WTC11 (cell line): Measurements from ENCODE around the gene ZNF775.

ENCODE experiments used
- ATF1 ChIP-seq: sonication (generic); formaldehyde crosslinking; IDR thresholded peaks from 2 replicates; pipeline ENCODE4 v1.8.1; 2023; ENCODE audit warnings: mild to moderate bottlenecking, moderate library complexity, missing genetic modification reagents
- FOXK1 ChIP-seq: sonication (generic); formaldehyde crosslinking; IDR thresholded peaks from 2 replicates; pipeline ENCODE4 v1.8.0; 2022; ENCODE audit warnings: mild to moderate bottlenecking, moderate library complexity, missing genetic modification reagents
- GABPB1 ChIP-seq: sonication (generic); formaldehyde crosslinking; IDR thresholded peaks from 2 replicates; pipeline ENCODE4 v1.8.1; 2023; ENCODE audit warnings: mild to moderate bottlenecking, missing genetic modification reagents
- TF ChIP-seq, protein P1 (sequence below): sonication (generic); formaldehyde crosslinking; IDR thresholded peaks from 2 replicates; pipeline ENCODE4 v1.8.1; 2022; ENCODE audit warnings: low read depth, mild to moderate bottlenecking, moderate library complexity, missing genetic modification reagents, borderline replicate concordance
- TF ChIP-seq, protein P2 (sequence below): fragments of 200-600 bp; IDR thresholded peaks from 2 replicates; pipeline ENCODE4 v1.8.0; 2022; ENCODE audit warnings: antibody characterized with exemption
- TF ChIP-seq, protein P3 (sequence below): sonication (generic); formaldehyde crosslinking; IDR thresholded peaks from 2 replicates; pipeline ENCODE4 v1.8.0; 2022; ENCODE audit warnings: mild to moderate bottlenecking, missing genetic modification reagents

DNA sequence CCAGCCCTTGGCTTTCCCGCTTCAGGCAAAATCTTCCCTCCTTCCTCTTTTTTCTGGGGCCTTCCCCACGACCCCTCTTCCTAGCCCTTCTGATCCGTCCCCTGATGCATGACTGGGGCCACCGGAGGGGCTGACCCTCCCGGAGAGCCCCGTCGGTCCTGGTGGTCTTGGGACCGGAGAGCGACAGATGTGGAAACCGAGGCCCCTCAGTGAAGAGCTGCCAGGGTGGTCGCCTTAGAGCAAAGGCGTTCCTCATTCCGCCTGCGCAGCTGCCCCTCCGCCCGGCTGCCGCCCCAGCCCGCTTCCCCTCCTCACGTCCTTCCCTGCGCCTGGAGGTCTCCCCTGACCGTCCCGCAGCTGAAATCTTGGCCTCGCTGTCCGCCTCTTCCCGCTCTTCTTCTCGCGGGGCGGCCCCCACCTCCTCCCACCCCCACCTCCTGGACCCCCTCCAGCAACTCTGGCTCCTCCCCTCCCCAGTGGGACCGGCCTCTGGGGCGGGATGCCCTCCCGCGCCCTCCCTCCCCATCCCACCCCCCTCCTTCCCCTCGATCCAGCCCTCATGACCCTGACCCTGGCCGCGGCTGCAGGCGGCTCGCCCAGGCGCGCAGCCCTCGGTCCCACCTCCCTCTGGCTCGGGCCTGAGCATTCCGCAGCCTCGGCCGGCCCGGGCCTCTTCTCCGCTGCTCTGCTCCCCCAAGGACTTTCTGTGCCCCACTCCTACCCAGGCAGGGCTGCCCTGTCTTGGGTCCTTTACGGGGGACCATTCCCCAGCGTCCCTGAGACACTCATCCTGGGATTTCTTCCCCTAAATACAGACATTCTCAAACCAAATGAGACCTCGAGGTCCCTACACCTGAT lies 37.6 kb upstream of the ZNF775 start, which contains the start of gene RARRES2:
- TF ChIP-seq, protein P1, sequence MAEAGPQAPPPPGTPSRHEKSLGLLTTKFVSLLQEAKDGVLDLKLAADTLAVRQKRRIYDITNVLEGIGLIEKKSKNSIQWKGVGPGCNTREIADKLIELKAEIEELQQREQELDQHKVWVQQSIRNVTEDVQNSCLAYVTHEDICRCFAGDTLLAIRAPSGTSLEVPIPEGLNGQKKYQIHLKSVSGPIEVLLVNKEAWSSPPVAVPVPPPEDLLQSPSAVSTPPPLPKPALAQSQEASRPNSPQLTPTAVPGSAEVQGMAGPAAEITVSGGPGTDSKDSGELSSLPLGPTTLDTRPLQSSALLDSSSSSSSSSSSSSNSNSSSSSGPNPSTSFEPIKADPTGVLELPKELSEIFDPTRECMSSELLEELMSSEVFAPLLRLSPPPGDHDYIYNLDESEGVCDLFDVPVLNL (CRISPR knock-in tag) = no peak; the same call in 1 of the 2 replicates
- no peak for TF ChIP-seq FOXK1 (CRISPR knock-in tag)
- TF ChIP-seq, protein P2, sequence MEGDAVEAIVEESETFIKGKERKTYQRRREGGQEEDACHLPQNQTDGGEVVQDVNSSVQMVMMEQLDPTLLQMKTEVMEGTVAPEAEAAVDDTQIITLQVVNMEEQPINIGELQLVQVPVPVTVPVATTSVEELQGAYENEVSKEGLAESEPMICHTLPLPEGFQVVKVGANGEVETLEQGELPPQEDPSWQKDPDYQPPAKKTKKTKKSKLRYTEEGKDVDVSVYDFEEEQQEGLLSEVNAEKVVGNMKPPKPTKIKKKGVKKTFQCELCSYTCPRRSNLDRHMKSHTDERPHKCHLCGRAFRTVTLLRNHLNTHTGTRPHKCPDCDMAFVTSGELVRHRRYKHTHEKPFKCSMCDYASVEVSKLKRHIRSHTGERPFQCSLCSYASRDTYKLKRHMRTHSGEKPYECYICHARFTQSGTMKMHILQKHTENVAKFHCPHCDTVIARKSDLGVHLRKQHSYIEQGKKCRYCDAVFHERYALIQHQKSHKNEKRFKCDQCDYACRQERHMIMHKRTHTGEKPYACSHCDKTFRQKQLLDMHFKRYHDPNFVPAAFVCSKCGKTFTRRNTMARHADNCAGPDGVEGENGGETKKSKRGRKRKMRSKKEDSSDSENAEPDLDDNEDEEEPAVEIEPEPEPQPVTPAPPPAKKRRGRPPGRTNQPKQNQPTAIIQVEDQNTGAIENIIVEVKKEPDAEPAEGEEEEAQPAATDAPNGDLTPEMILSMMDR = no peak
- TF ChIP-seq, protein P3, sequence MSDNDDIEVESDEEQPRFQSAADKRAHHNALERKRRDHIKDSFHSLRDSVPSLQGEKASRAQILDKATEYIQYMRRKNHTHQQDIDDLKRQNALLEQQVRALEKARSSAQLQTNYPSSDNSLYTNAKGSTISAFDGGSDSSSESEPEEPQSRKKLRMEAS (CRISPR knock-in tag) = no peak
- no peak for TF ChIP-seq GABPB1 (CRISPR knock-in tag)
- no peak for TF ChIP-seq ATF1 (CRISPR knock-in tag)
